Measurements from ENCODE around the gene KIF26B. TPM values are rescaled to one million over a fixed set of nuclear protein-coding genes. Genes with fewer than 3 reads are reported as not detected.

The KIF26B gene
- total RNA-seq, 1 experiment from 2014 or later: 0.04 TPM

DNA sequence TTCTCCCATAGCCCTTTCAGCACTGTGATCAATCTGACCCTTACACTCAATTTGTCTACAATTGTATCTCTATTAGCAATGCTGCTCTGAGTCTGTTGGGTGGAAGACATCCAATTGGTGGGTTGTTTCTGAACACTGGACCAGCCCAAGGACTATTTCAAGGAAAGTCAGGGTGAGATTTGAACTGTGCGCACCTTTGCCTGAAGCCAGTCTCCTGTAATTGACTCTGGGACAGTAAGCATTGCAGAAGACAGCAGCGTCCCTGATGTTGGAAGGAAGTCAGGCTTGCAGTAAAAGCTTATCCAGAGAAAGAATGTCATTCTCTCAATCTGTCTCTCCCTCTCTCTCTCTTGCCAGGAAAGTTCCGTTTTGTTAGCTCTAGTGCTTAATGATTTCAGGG lies 233.9 kb downstream of the KIF26B start:
- no peaks in the 10 kb centered on the region for H4K20me1 ChIP-seq (ENCODE audit: low read length)
- H3K4me2 ChIP-seq (ENCODE audit: low read length): no peak overlapping the region
- DNase-seq: no peak
- no peaks in the 10 kb centered on the region for H3K9me3 ChIP-seq (ENCODE audit: low read length)
- H3K27me3 ChIP-seq (ENCODE audit: low read length): peaks cover 81% of the 10 kb centered on the region
- ChIA-PET POLR2A (ENCODE audit: unreplicated experiment) (no interaction called here), CTCF (no interaction called here)
- H3K27ac ChIP-seq (ENCODE audit: low read length): no peak overlapping the region
- H3K4me3 ChIP-seq (ENCODE audit: low read length): no peak overlapping the region
- H3K36me3 ChIP-seq (ENCODE audit: low read depth, low read length): no peaks in the 10 kb centered on the region
- no TSS peak for BruUV-seq (replicated peaks)
- H2AFZ ChIP-seq (ENCODE audit: low read length): no peak overlapping the region
- TF ChIP-seq EZH2 (IDR thresholded peaks at IDR 0.05; ENCODE audit: low read length, unreplicated experiment): no peak
- no peak for TF ChIP-seq EZH2phosphoT487 (IDR thresholded peaks at IDR 0.05; ENCODE audit: borderline replicate concordance, low read length)
- no peak for TF ChIP-seq CTCF (conservative IDR thresholded peaks at IDR 0.05; ENCODE audit: low read depth, low read length)
- H3K79me2 ChIP-seq (ENCODE audit: low read length): no peaks in the 10 kb centered on the region
- H3K9me2 ChIP-seq (replicated peaks; ENCODE audit: low read length): no peaks in the 10 kb centered on the region
- H3F3A ChIP-seq (ENCODE audit: low read length, unreplicated experiment): no peaks in the 10 kb centered on the region
- H3K4me1 ChIP-seq (ENCODE audit: insufficient read depth, low read length): no peaks in the 10 kb centered on the region
- intact Hi-C loops (cut with micrococcal nuclease): no loop called here
- no peak for ATAC-seq
- no peak overlapping the region for H3K9ac ChIP-seq (ENCODE audit: low read length)

GRCh38 chr1:245389873-245390272 lies 235.1 kb downstream of the KIF26B start:
- CTCF ChIA-PET: no interaction called here
- H3K9me2 ChIP-seq (replicated peaks; ENCODE audit: low read length): no peaks in the 10 kb centered on the region
- H3K4me1 ChIP-seq (ENCODE audit: insufficient read depth, low read length): no peaks in the 10 kb centered on the region
- no peaks in the 10 kb centered on the region for H3K36me3 ChIP-seq (ENCODE audit: low read depth, low read length)
- intact Hi-C loops (cut with micrococcal nuclease): no loop called here
- DNase-seq (no peak), ATAC-seq (no peak)
- H3K79me2 ChIP-seq (ENCODE audit: low read length): no peaks in the 10 kb centered on the region
- no peak overlapping the region for H3K9ac ChIP-seq (ENCODE audit: low read length)
- no peaks in the 10 kb centered on the region for H3K9me3 ChIP-seq (ENCODE audit: low read length)
- no peak overlapping the region for H3K4me2 ChIP-seq (ENCODE audit: low read length)
- H4K20me1 ChIP-seq (ENCODE audit: low read length): no peaks in the 10 kb centered on the region
- no TSS peak for BruUV-seq (replicated peaks)
- TF ChIP-seq CTCF (conservative IDR thresholded peaks at IDR 0.05; ENCODE audit: low read depth, low read length): no peak
- H3K27ac ChIP-seq (ENCODE audit: low read length): no peak overlapping the region
- peaks cover 76% of the 10 kb centered on the region for H3K27me3 ChIP-seq (ENCODE audit: low read length)
- H2AFZ ChIP-seq (ENCODE audit: low read length): no peak overlapping the region
- H3K4me3 ChIP-seq (ENCODE audit: low read length): no peak overlapping the region
- no peaks in the 10 kb centered on the region for H3F3A ChIP-seq (ENCODE audit: low read length, unreplicated experiment)
- POLR2A ChIA-PET (ENCODE audit: unreplicated experiment): no interaction called here

- Histone ChIP-seq H2AFZ (ENCODE audit: low read length) (no peak overlapping the region), H3K9me2 (replicated peaks; ENCODE audit: low read length) (no peaks in the 10 kb centered on the region), H3K4me3 (ENCODE audit: low read length) (no peak overlapping the region), H3K4me2 (ENCODE audit: low read length) (no peak overlapping the region), H3K36me3 (ENCODE audit: low read depth, low read length) (no peaks in the 10 kb centered on the region), H3K9ac (ENCODE audit: low read length) (no peak overlapping the region), H3K27me3 (ENCODE audit: low read length) (peaks cover 76% of the 10 kb centered on the region), H3K9me3 (ENCODE audit: low read length) (no peaks in the 10 kb centered on the region), H3F3A (ENCODE audit: low read length, unreplicated experiment) (no peaks in the 10 kb centered on the region), H3K27ac (ENCODE audit: low read length) (no peak overlapping the region), H3K79me2 (ENCODE audit: low read length) (no peaks in the 10 kb centered on the region), H4K20me1 (ENCODE audit: low read length) (no peaks in the 10 kb centered on the region), H3K4me1 (ENCODE audit: insufficient read depth, low read length) (no peaks in the 10 kb centered on the region)
- DNase-seq: no peak
- no peak for TF ChIP-seq EZH2 (IDR thresholded peaks at IDR 0.05; ENCODE audit: low read length, unreplicated experiment)
- TF ChIP-seq CTCF (conservative IDR thresholded peaks at IDR 0.05; ENCODE audit: low read depth, low read length): no peak
- TF ChIP-seq EZH2phosphoT487 (IDR thresholded peaks at IDR 0.05; ENCODE audit: borderline replicate concordance, low read length): no peak
- POLR2A ChIA-PET (ENCODE audit: unreplicated experiment): no interaction called here
- CTCF ChIA-PET: no interaction called here
- ATAC-seq: no peak
- no TSS peak for BruUV-seq (replicated peaks)
- intact Hi-C loops (cut with micrococcal nuclease): no loop called here
Observed at GRCh38 chr1:245390975-245391374, 236.2 kb downstream of the KIF26B start.
